AG04450 (cell line): ENCODE measurements around the gene ADGRE2. TPM values are rescaled to one million over a fixed set of nuclear protein-coding genes. Genes with fewer than 3 reads are reported as not detected.
"Not testable (repeated sequence)": the region's sequence is repeated elsewhere in the genome, so short reads cannot be mapped to it uniquely, and the experiment has no call there.

ENCODE experiments used
- CTCF ChIA-PET: fragments of 300-600, 350-600 bp; formaldehyde crosslinking; extraction: SDS; loops from one replicate; lab custom pipeline; 2022; ENCODE audit warnings: antibody characterized with exemption, inconsistent platforms; lab: Charles Lee
- POLR2A ChIA-PET: fragments of 350-600 bp; formaldehyde crosslinking; extraction: SDS; loops from one replicate; lab custom pipeline; 2021; ENCODE audit warnings: antibody characterized with exemption, inconsistent platforms; lab: Yijun Ruan, JAX
- DNase-seq: peaks from one replicate; pipeline ENCODE4 v3.0.0-alpha.2; 2011; ENCODE audit warnings: low read depth, low spot score
- H3K27ac ChIP-seq: one replicate; pipeline ENCODE4 v1.5.1; 2012; ENCODE audit warnings: low read depth, low read length, control low read depth
- H3K27me3 ChIP-seq: one replicate; pipeline ENCODE4 v1.6.0; 2012; ENCODE audit warnings: low read length; ENCODE audit not compliant: control insufficient read depth, insufficient read depth
- H3K4me3 ChIP-seq: 2 replicates; pipeline ENCODE4 v1.5.1; 2011; ENCODE audit warnings: mild to moderate bottlenecking, low read depth, low read length, control low read depth
- H3K9me3 ChIP-seq: 2 replicates; pipeline ENCODE4 v1.5.1; 2012; ENCODE audit warnings: low read length; ENCODE audit not compliant: control insufficient read depth, insufficient read depth
- polyA plus RNA-seq: library from polyadenylated mRNA; depleted of rRNA; stranded (reverse); fragments of >200 nt; gene quantifications from 2 replicates; pipeline ENCODE4 v1.2.3, GENCODE V29; 2011
- TF ChIP-seq, protein P1 (sequence below): IDR thresholded peaks from 2 replicates; pipeline ENCODE4 v1.5.1; 2011; ENCODE audit warnings: low read depth, low read length, control low read depth, inconsistent platforms

Gene ADGRE2
- polyA plus RNA-seq, 1 experiment, result 0.12 TPM

DNA sequence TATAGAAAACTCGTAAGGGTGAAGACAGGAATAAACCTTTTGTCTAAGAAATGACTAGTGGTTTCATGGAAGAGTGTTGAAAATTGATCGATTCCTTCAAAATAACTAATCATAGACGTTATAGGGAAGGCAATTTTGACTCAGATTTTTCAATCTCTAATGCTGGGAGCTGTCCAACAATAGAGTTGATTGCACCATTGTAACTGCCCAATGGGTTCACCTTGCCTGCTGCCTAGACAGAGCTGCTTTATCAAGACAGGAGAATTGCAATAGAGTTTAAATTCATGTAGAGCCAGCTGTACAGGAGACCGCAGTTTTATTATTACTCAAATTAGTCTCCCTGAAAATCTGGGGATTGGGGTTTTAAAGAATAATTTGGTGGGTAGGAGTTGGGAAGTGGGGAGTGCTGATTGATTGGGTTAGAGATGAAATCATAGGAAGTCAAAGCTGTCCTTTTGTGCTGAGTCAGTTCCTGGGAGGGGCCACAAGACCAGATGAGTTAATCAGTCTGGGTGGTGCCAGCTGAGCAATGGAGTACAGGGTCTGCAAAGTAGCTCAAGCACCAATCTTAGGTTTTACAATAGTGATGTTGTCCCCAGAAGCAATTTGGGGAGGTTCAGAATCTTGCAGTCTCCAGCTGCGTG, 16.8 kb upstream of the ADGRE2 start:
- no peaks in the 10 kb centered on the region for H3K9me3 ChIP-seq
- no peaks in the 10 kb centered on the region for H3K27me3 ChIP-seq
- H3K27ac ChIP-seq, result no peak overlapping the region
- CTCF ChIA-PET, result no interaction called here
- TF ChIP-seq, protein P1, sequence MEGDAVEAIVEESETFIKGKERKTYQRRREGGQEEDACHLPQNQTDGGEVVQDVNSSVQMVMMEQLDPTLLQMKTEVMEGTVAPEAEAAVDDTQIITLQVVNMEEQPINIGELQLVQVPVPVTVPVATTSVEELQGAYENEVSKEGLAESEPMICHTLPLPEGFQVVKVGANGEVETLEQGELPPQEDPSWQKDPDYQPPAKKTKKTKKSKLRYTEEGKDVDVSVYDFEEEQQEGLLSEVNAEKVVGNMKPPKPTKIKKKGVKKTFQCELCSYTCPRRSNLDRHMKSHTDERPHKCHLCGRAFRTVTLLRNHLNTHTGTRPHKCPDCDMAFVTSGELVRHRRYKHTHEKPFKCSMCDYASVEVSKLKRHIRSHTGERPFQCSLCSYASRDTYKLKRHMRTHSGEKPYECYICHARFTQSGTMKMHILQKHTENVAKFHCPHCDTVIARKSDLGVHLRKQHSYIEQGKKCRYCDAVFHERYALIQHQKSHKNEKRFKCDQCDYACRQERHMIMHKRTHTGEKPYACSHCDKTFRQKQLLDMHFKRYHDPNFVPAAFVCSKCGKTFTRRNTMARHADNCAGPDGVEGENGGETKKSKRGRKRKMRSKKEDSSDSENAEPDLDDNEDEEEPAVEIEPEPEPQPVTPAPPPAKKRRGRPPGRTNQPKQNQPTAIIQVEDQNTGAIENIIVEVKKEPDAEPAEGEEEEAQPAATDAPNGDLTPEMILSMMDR, result no peak
- no peak overlapping the region for H3K4me3 ChIP-seq
- POLR2A ChIA-PET, result no interaction called here
- no peak for DNase-seq

DNA sequence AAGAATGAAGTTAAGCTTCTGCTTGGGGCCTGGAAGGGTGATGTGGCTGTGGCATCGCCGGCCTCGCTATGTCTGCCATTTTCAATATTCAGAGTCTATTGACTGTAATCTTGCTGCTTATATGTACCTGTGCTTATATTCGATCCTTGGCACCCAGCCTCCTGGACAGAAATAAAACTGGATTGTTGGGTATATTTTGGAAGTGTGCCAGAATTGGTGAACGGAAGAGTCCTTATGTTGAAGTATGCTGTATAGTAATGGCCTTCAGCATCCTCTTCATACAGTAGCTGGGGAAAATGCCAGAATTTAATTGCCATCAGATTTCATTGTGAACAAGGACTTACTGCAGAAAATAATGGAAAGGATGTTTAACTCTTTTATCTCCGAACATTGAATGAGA, 13.9 kb upstream of the ADGRE2 start:
- H3K27ac ChIP-seq, POLR2A ChIA-PET, H3K27me3 ChIP-seq, H3K4me3 ChIP-seq, DNase-seq, CTCF ChIA-PET, H3K9me3 ChIP-seq: not testable (repeated sequence)

DNA sequence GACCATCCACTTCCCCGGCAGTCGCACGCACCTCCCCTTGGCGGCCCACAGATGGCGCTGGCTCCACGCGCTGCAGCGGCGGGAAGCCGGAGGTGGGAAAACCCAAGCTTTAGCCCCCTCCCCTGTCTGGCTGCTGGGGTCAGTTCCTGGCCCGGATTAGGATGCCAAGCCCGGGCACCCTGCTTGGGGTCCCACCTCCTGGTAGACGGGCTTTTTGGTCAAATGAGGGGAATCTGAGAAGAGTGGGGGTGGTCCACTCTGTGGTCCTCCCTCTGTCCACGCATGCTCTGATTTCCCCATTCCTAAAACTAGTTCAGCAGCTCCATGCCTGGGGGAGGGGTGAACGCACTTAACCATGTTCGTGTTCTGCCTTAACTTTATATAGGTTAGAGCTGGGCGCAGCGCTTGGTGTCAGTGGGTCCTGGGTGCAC, 8.1 kb upstream of the ADGRE2 start:
- H3K4me3 ChIP-seq, result no peak overlapping the region
- H3K27me3 ChIP-seq, result no peaks in the 10 kb centered on the region
- H3K27ac ChIP-seq, result no peak overlapping the region
- ChIA-PET POLR2A (interaction anchor here (0.8 kb wide), 1 partner anchor 103 kb away, joined by 3 read pairs; no protein-coding TSS in a partner anchor), CTCF (interaction anchor here (0.6 kb wide), 1 partner anchor 779 kb away, joined by 3 read pairs; no protein-coding TSS in a partner anchor)
- DNase-seq, result no peak
- TF ChIP-seq, protein P1, result peak; percentile 50
- peaks cover 3% of the 10 kb centered on the region; the same call in 1 of the 2 replicates for H3K9me3 ChIP-seq

DNA sequence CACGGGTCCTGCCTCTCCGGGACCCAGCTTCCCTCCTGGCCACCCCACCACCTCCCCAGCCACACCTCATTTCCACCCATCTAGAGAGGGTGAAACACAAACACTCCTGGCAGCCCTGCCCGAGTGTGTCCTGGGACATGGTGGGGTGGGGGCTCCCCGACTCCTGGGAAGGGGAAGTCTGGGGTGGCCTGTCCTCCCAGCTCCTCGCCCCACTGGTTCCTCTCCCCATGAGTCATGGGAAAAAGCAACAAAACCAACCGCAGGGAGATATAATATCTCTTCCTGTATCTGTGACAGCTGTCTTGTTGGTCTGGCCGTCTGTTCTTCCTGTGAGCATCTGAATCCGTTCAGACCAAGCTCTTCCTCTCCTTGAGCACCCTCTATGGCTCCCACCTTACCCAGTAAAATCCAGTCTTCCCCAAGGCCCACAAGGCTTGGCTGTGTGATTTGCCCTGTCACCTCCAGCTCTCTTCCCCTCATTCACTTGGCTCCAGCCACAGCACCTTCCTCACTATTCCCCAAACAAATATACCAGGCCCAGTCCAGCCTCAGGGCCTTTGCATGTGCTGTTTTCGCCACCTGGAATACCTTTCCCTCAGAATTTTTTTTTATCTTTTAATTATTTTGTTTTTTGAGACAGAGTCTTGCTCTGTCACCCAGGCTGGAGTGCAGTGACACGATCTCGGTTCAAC, 6.9 kb upstream of the ADGRE2 start:
- DNase-seq, POLR2A ChIA-PET, H3K27ac ChIP-seq, H3K9me3 ChIP-seq, H3K27me3 ChIP-seq, H3K4me3 ChIP-seq: not testable (repeated sequence)
- CTCF ChIA-PET, result interaction anchor here (0.5 kb wide), 1 partner anchor 47 kb away, joined by 4 read pairs; no protein-coding TSS in a partner anchor

DNA sequence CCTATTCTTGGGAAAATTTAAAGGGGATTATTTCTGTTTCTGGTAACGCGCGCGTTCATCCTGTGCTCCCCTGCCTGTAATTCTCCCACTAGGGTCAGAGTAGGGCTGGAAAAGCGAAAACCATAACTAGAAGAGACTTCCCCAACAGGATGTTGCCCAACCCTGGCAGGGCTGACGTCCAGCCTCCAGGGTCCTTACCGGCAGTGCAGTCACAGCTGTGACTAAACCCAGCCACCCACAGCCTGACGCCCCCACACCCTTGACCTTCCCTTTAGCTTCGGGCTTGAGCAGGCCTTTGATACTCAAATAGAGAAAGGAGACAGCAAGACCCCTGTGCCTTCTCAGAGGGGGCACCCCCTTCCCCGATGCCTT, 6.4 kb upstream of the ADGRE2 start:
- CTCF ChIA-PET, result interaction anchor here (0.5 kb wide), 1 partner anchor 47 kb away, joined by 4 read pairs; no protein-coding TSS in a partner anchor
- H3K27ac ChIP-seq, POLR2A ChIA-PET, H3K27me3 ChIP-seq, DNase-seq, H3K9me3 ChIP-seq, H3K4me3 ChIP-seq: not testable (repeated sequence)

DNA sequence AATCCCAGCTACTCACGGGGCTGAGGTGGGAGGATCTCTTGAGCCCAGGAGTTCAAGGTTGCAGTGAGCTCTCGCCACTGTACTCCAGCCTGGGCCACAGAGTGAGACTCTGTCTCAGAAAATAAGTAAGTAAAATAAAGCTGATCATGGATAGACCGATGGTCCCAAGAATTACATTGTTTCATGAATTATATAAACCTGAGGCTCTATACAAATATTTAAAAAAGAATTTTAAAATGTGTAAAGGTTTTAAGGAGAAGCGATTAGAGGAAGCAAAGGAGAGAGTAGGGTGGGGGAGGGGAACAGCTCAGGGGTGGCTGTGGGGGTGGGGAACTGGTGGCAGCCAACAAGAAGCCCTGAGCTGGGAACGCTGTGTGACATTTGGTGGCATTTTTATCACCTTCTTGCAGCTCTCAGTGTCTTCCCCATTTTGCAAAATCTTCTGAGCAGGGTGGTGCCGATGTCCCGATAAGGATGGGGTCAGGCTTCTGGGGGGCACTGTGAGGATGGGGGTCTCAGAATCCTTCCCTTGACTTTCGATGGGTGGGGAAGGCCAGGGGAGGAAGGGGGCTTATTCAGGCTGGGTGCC, 5.1 kb upstream of the ADGRE2 start:
- DNase-seq, H3K27me3 ChIP-seq, CTCF ChIA-PET, POLR2A ChIA-PET, H3K4me3 ChIP-seq, H3K9me3 ChIP-seq, H3K27ac ChIP-seq: not testable (repeated sequence)
